Liver (tissue), 3 donors: ENCODE measurements around the gene UIMC1.

ENCODE experiments used
- EGR1 ChIP-seq, 2 donors: IDR thresholded peaks; 2 replicates each; pipeline ENCODE4 v1.6.1; 2016 to 2018; ENCODE audit warnings: antibody characterized with exemption in 2 of 2, low read depth in 2 of 2
- FOXA1 ChIP-seq: IDR thresholded peaks from 2 replicates; pipeline ENCODE4 v1.6.1; 2016; ENCODE audit warnings: antibody characterized with exemption
- GABPA ChIP-seq, 2 donors: IDR thresholded peaks in 1 of 2; conservative IDR thresholded peaks in 1 of 2; 2 replicates each; pipeline ENCODE4 v1.6.1; 2016; ENCODE audit warnings: antibody characterized with exemption in 2 of 2, mild to moderate bottlenecking in 1 of 2, moderate library complexity in 1 of 2
- HNF4G ChIP-seq: IDR thresholded peaks from 2 replicates; pipeline ENCODE4 v1.6.1; 2016; ENCODE audit warnings: antibody characterized with exemption
- JUND ChIP-seq, 2 donors: IDR thresholded peaks; 2 replicates each; pipeline ENCODE4 v1.6.1; 2016; ENCODE audit warnings: antibody characterized with exemption in 2 of 2
- TAF1 ChIP-seq: conservative IDR thresholded peaks from 2 replicates; pipeline ENCODE4 v1.6.1; 2016; ENCODE audit warnings: antibody characterized with exemption, mild to moderate bottlenecking
- YY1 ChIP-seq: IDR thresholded peaks from 2 replicates; pipeline ENCODE4 v1.6.1; 2016; ENCODE audit warnings: antibody characterized with exemption, mild to moderate bottlenecking
- TF ChIP-seq, protein P1 (sequence below): IDR thresholded peaks from 2 replicates; pipeline ENCODE4 v1.6.1; 2016; ENCODE audit warnings: antibody characterized with exemption, mild to moderate bottlenecking
- TF ChIP-seq, protein P2 (sequence below): fragments of 150-350 bp; IDR thresholded peaks from 2 replicates; pipeline ENCODE4 v1.5.1; 2017; ENCODE audit warnings: improper control_type of control experiment, low read depth, low read length; ENCODE audit not compliant: missing input control
- TF ChIP-seq, protein P3 (sequence below): IDR thresholded peaks from 2 replicates; pipeline ENCODE4 v1.6.1; 2016; ENCODE audit warnings: antibody characterized with exemption
- TF ChIP-seq, protein P4 (sequence below): IDR thresholded peaks from 2 replicates; pipeline ENCODE4 v1.6.1; 2016; ENCODE audit warnings: antibody characterized with exemption
- donor health status: healthy.
- donor health status: healthy.

DNA sequence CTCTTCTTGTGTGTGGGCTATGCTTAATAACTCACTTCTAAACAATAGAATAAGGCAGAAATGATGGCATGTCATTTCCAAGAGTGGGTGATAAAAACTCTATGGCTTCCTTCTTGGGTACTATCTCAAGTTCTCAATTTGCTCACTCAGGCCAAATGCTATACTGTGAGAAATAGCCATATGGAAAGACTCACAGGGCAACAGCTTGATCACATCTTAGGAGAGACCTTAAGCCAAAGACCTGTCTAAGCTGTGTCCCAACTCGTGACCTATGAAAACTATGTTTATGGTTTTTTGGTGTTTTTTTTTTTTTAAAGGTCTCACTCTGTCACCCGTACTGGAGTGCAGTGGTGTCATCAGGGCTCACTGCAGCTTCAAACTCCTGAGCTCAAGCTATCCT, 2.1 kb upstream of the UIMC1 start:
- TF ChIP-seq, protein P1, sequence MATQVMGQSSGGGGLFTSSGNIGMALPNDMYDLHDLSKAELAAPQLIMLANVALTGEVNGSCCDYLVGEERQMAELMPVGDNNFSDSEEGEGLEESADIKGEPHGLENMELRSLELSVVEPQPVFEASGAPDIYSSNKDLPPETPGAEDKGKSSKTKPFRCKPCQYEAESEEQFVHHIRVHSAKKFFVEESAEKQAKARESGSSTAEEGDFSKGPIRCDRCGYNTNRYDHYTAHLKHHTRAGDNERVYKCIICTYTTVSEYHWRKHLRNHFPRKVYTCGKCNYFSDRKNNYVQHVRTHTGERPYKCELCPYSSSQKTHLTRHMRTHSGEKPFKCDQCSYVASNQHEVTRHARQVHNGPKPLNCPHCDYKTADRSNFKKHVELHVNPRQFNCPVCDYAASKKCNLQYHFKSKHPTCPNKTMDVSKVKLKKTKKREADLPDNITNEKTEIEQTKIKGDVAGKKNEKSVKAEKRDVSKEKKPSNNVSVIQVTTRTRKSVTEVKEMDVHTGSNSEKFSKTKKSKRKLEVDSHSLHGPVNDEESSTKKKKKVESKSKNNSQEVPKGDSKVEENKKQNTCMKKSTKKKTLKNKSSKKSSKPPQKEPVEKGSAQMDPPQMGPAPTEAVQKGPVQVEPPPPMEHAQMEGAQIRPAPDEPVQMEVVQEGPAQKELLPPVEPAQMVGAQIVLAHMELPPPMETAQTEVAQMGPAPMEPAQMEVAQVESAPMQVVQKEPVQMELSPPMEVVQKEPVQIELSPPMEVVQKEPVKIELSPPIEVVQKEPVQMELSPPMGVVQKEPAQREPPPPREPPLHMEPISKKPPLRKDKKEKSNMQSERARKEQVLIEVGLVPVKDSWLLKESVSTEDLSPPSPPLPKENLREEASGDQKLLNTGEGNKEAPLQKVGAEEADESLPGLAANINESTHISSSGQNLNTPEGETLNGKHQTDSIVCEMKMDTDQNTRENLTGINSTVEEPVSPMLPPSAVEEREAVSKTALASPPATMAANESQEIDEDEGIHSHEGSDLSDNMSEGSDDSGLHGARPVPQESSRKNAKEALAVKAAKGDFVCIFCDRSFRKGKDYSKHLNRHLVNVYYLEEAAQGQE = no peak
- TF ChIP-seq, protein P2, sequence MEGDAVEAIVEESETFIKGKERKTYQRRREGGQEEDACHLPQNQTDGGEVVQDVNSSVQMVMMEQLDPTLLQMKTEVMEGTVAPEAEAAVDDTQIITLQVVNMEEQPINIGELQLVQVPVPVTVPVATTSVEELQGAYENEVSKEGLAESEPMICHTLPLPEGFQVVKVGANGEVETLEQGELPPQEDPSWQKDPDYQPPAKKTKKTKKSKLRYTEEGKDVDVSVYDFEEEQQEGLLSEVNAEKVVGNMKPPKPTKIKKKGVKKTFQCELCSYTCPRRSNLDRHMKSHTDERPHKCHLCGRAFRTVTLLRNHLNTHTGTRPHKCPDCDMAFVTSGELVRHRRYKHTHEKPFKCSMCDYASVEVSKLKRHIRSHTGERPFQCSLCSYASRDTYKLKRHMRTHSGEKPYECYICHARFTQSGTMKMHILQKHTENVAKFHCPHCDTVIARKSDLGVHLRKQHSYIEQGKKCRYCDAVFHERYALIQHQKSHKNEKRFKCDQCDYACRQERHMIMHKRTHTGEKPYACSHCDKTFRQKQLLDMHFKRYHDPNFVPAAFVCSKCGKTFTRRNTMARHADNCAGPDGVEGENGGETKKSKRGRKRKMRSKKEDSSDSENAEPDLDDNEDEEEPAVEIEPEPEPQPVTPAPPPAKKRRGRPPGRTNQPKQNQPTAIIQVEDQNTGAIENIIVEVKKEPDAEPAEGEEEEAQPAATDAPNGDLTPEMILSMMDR = no peak
- TF ChIP-seq FOXA1 (no peak), YY1 (no peak), GABPA (IDR thresholded peaks at IDR 0.05 in 1 of 2, conservative IDR thresholded peaks at IDR 0.05 in 1 of 2) (no peak), JUND (IDR thresholded peaks at IDR 0.05) (no peak), HNF4G (no peak), TAF1 (no peak), EGR1 (IDR thresholded peaks at IDR 0.05; ENCODE audit: low read depth in 2 of 2) (no peak)
- TF ChIP-seq, protein P3, sequence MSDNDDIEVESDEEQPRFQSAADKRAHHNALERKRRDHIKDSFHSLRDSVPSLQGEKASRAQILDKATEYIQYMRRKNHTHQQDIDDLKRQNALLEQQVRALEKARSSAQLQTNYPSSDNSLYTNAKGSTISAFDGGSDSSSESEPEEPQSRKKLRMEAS = no peak
- TF ChIP-seq, protein P4, sequence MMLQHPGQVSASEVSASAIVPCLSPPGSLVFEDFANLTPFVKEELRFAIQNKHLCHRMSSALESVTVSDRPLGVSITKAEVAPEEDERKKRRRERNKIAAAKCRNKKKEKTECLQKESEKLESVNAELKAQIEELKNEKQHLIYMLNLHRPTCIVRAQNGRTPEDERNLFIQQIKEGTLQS = no peak
